Glutamatergic neuron (in vitro differentiated cells): ENCODE data around the gene ANKDD1B. TPM values are rescaled to one million over a fixed set of nuclear protein-coding genes. Genes with fewer than 3 reads are reported as not detected.

Source experiments
- DNase-seq: peaks from one replicate; pipeline ENCODE4 v3.0.0; 2022
- H3K27ac Mint-ChIP-seq: one replicate; pipeline ENCODE4 v1.8.0; 2020; ENCODE audit warnings: mild to moderate bottlenecking, mixed read lengths, inconsistent platforms; ENCODE audit not compliant: unreplicated experiment
- H3K27me3 Mint-ChIP-seq: one replicate; pipeline ENCODE4 v1.8.0; 2020; ENCODE audit warnings: mild to moderate bottlenecking, moderate library complexity, mixed read lengths, inconsistent platforms; ENCODE audit not compliant: unreplicated experiment
- H3K36me3 Mint-ChIP-seq: one replicate; pipeline ENCODE4 v1.8.0; 2020; ENCODE audit warnings: mild to moderate bottlenecking, mixed read lengths, inconsistent platforms; ENCODE audit not compliant: unreplicated experiment
- H3K4me1 Mint-ChIP-seq: one replicate; pipeline ENCODE4 v1.8.0; 2020; ENCODE audit warnings: mild to moderate bottlenecking, low read depth, mixed read lengths, inconsistent platforms; ENCODE audit not compliant: unreplicated experiment
- H3K4me3 Mint-ChIP-seq: one replicate; pipeline ENCODE4 v1.8.0; 2020; ENCODE audit warnings: mild to moderate bottlenecking, mixed read lengths, inconsistent platforms; ENCODE audit not compliant: unreplicated experiment
- H3K9me3 Mint-ChIP-seq: one replicate; pipeline ENCODE4 v1.8.0; 2020; ENCODE audit warnings: mild to moderate bottlenecking, moderate library complexity, mixed read lengths, inconsistent platforms; ENCODE audit not compliant: unreplicated experiment
- CTCF ChIP-seq: fragments of 200-600 bp; sonication (generic); IDR thresholded peaks from one replicate; pipeline ENCODE4 v1.5.0; 2021; ENCODE audit not compliant: partially characterized antibody, unreplicated experiment
- total RNA-seq: library from RNA; stranded (reverse); fragmentation: NEBNext Ultra II Directional; extraction: Animal tissue kit (Norgen Biotek cat#: 25700); gene quantifications from one replicate; pipeline ENCODE4 v1.2.1, GENCODE V29; 2021; ENCODE audit not compliant: unreplicated experiment

ANKDD1B gene
- total RNA-seq, 1 donor from 2014 or later = 2.3 TPM

GRCh38 chr5:75622564-75622963 lies 11.3 kb downstream of the ANKDD1B start:
- DNase-seq = no peak
- H3K4me3 Mint-ChIP-seq = no peak overlapping the region
- no peaks in the 10 kb centered on the region for H3K27me3 Mint-ChIP-seq
- TF ChIP-seq CTCF = no peak
- H3K36me3 Mint-ChIP-seq = no peaks in the 10 kb centered on the region
- no peaks in the 10 kb centered on the region for H3K9me3 Mint-ChIP-seq
- no peak overlapping the region for H3K27ac Mint-ChIP-seq
- peaks cover 4% of the 10 kb centered on the region for H3K4me1 Mint-ChIP-seq

DNA sequence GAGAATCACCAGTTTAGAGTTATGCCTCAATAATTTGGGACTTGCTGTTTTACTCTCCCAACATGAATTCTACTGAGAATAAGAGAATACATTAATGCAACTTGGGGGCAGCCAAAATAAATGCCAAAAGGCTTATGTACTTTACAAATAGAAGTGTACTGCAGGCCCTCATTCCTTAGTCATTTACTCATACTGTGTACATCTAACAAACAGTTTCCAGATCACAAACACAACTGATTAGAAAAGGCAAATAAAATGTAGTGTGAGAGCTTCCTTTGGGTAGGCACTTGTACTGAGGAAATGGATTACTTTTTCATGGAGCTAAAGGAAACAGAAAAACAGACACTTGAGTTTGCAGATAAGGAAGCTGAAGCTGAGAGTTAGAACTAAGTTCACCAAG lies 12.6 kb downstream of the ANKDD1B start:
- TF ChIP-seq CTCF = no peak
- no peak for DNase-seq
- H3K36me3 Mint-ChIP-seq = no peaks in the 10 kb centered on the region
- no peak overlapping the region for H3K4me3 Mint-ChIP-seq
- H3K9me3 Mint-ChIP-seq = no peaks in the 10 kb centered on the region
- H3K4me1 Mint-ChIP-seq = no peaks in the 10 kb centered on the region
- no peak overlapping the region for H3K27ac Mint-ChIP-seq
- no peaks in the 10 kb centered on the region for H3K27me3 Mint-ChIP-seq

GRCh38 chr5:75626959-75627358 lies 15.7 kb downstream of the ANKDD1B start:
- Mint-ChIP-seq H3K4me3 (no peak overlapping the region), H3K27me3 (no peaks in the 10 kb centered on the region), H3K36me3 (no peaks in the 10 kb centered on the region), H3K4me1 (no peaks in the 10 kb centered on the region), H3K27ac (no peak overlapping the region), H3K9me3 (peaks cover 1% of the 10 kb centered on the region)
- DNase-seq = no peak
- no peak for TF ChIP-seq CTCF

DNA sequence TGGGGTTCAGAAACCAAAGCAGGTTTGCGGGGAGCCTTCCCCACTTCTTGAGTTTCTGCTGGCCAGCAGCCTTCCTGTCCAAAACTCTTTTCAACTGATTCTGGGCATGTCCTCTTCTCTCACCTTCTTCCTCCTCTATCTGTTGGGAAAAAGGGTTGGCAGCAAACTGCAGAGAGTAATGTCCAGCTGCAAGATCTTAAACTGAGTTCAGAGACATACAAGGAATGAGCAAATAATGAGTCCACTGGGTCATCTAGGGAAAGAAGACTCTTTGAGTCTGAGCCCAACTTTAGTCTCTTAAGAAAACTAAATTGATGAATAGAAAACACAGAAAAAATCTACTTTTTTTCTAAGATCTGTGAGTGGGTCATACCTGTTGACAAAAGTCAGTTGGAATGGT lies 16.5 kb downstream of the ANKDD1B start:
- H3K27me3 Mint-ChIP-seq = no peaks in the 10 kb centered on the region
- TF ChIP-seq CTCF = no peak
- H3K4me3 Mint-ChIP-seq = peak overlapping the region; percentile 33
- no peaks in the 10 kb centered on the region for H3K4me1 Mint-ChIP-seq
- DNase-seq = no peak
- H3K36me3 Mint-ChIP-seq = peaks cover 5% of the 10 kb centered on the region
- H3K9me3 Mint-ChIP-seq = peaks cover 1% of the 10 kb centered on the region
- H3K27ac Mint-ChIP-seq = no peak overlapping the region

- peaks cover 1% of the 10 kb centered on the region for H3K9me3 Mint-ChIP-seq
- H3K27ac Mint-ChIP-seq = no peak overlapping the region
- DNase-seq = no peak
- TF ChIP-seq CTCF = no peak
- H3K4me1 Mint-ChIP-seq = no peaks in the 10 kb centered on the region
- peaks cover 5% of the 10 kb centered on the region for H3K36me3 Mint-ChIP-seq
- H3K4me3 Mint-ChIP-seq = no peak overlapping the region
- H3K27me3 Mint-ChIP-seq = peaks cover 1% of the 10 kb centered on the region
Measured at GRCh38 chr5:75630875-75631274, 19.6 kb downstream of the ANKDD1B start.
